Vagina (tissue), 2 donors: Measurements from ENCODE around the gene CATSPERD. TPM values are rescaled to one million over a fixed set of nuclear protein-coding genes. Genes with fewer than 3 reads are reported as not detected.
A peak's percentile ranks its signal among the peaks of the same experiment; 100 is the strongest.

Source experiments
- DNase-seq, 2 donors: peaks; one replicate each; pipeline ENCODE4 v3.0.0-alpha.2; 2017; ENCODE audit errors: extremely low spot score in 2 of 2
- H3K27ac ChIP-seq: fragments of 200-600 bp; sonication (generic); one replicate; pipeline ENCODE4 v1.5.1; 2019
- H3K27me3 ChIP-seq: fragments of 200-600 bp; sonication (generic); one replicate; pipeline ENCODE4 v1.5.1; 2019
- H3K36me3 ChIP-seq, 2 donors: fragments of 200-600 bp; sonication (generic); one replicate each; pipeline ENCODE4 v1.5.1; 2017 to 2019
- H3K4me1 ChIP-seq: fragments of 200-600 bp; sonication (generic); one replicate; pipeline ENCODE4 v1.5.1; 2019
- H3K4me3 ChIP-seq, 2 donors: fragments of 200-600 bp; sonication (generic); 1 replicate in 1 of 2; 2 replicates in 1 of 2; pipeline ENCODE4 v1.5.1; 2016 to 2019
- H3K9me3 ChIP-seq: fragments of 200-600 bp; sonication (generic); one replicate; pipeline ENCODE4 v1.5.1; 2019
- CTCF ChIP-seq, 3 experiments: fragments of 450-650 bp in 2 of 3; fragments of 200-600 bp in 1 of 3; sonication (generic) in 1 of 3; IDR thresholded peaks; one replicate each; pipeline ENCODE4 v1.5.1; 2017 to 2019; ENCODE audit warnings: antibody characterized with exemption in 3 of 3, mild to moderate bottlenecking in 2 of 3, moderate library complexity in 2 of 3
- POLR2A ChIP-seq, 2 donors: fragments of 450-650 bp; IDR thresholded peaks; one replicate each; pipeline ENCODE4 v1.6.1; 2017; ENCODE audit warnings: antibody characterized with exemption in 2 of 2, mild to moderate bottlenecking in 2 of 2, moderate library complexity in 2 of 2
- POLR2AphosphoS5 ChIP-seq, 2 donors: sonication (generic); formaldehyde crosslinking; IDR thresholded peaks; one replicate each; pipeline ENCODE4 v1.9.0; 2017; ENCODE audit warnings: antibody characterized with exemption in 2 of 2, mild to moderate bottlenecking in 2 of 2, low read depth in 1 of 2; ENCODE audit not compliant: insufficient read depth in 1 of 2
- intact Hi-C: fragments of 100-400 bp; cut with DNase I; formaldehyde crosslinking; loops from one replicate; pipeline ENCODE4 v1.15.1; 2023
- total RNA-seq: library from RNA; depleted of rRNA; stranded (reverse); fragments of >200 nt; gene quantifications from one replicate; pipeline ENCODE4 v1.2.3, GENCODE V29; 2016

CATSPERD gene
- total RNA-seq, 1 donor from 2014 or later, result not detected

- no peak for TF ChIP-seq POLR2AphosphoS5 (IDR thresholded peaks at IDR 0.05; ENCODE audit: insufficient read depth in 1 of 2, low read depth in 1 of 2)
- no peak for TF ChIP-seq POLR2A (IDR thresholded peaks at IDR 0.05)
- TF ChIP-seq CTCF (IDR thresholded peaks at IDR 0.05), result no peak
- Histone ChIP-seq H3K36me3 (no peaks in the 10 kb centered on the region), H3K27ac (no peak overlapping the region), H3K27me3 (peaks cover 8% of the 10 kb centered on the region), H3K4me1 (peaks cover 26% of the 10 kb centered on the region), H3K9me3 (no peaks in the 10 kb centered on the region), H3K4me3 (no peak overlapping the region)
- intact Hi-C loops, result no loop called here
- DNase-seq, result no peak
These were observed 80.2 kb downstream of the CATSPERD start for GRCh38 chr19:5800361-5801270.

- DNase-seq, result no peak
- Histone ChIP-seq H3K9me3 (no peaks in the 10 kb centered on the region), H3K4me3 (no peak overlapping the region), H3K4me1 (peaks cover 26% of the 10 kb centered on the region), H3K27me3 (peaks cover 8% of the 10 kb centered on the region), H3K27ac (no peak overlapping the region), H3K36me3 (no peaks in the 10 kb centered on the region)
- intact Hi-C loops, result no loop called here
- TF ChIP-seq POLR2AphosphoS5 (IDR thresholded peaks at IDR 0.05; ENCODE audit: insufficient read depth in 1 of 2, low read depth in 1 of 2) (no peak), CTCF (IDR thresholded peaks at IDR 0.05) (no peak), POLR2A (IDR thresholded peaks at IDR 0.05) (no peak)
These were observed 81.6 kb downstream of the CATSPERD start for GRCh38 chr19:5801796-5802619.

- Histone ChIP-seq H3K36me3 (no peaks in the 10 kb centered on the region), H3K9me3 (no peaks in the 10 kb centered on the region), H3K27me3 (peaks cover 8% of the 10 kb centered on the region), H3K4me3 (peak overlapping the region; percentile 17 to 26), H3K27ac (no peak overlapping the region), H3K4me1 (peaks cover 26% of the 10 kb centered on the region)
- DNase-seq, result no peak
- no peak for TF ChIP-seq POLR2AphosphoS5 (IDR thresholded peaks at IDR 0.05; ENCODE audit: insufficient read depth in 1 of 2, low read depth in 1 of 2)
- TF ChIP-seq POLR2A (IDR thresholded peaks at IDR 0.05), result no peak
- no peak for TF ChIP-seq CTCF (IDR thresholded peaks at IDR 0.05)
- intact Hi-C loops, result no loop called here
These were observed 83.0 kb downstream of the CATSPERD start for GRCh38 chr19:5803441-5803751.

- Histone ChIP-seq H3K36me3 (no peaks in the 10 kb centered on the region), H3K9me3 (no peaks in the 10 kb centered on the region), H3K27me3 (peaks cover 8% of the 10 kb centered on the region), H3K27ac (peak overlapping the region; percentile 28), H3K4me3 (peak overlapping the region; percentile 17 to 26), H3K4me1 (peaks cover 26% of the 10 kb centered on the region)
- DNase-seq, result no peak
- intact Hi-C loops, result no loop called here
- TF ChIP-seq POLR2AphosphoS5 (IDR thresholded peaks at IDR 0.05; ENCODE audit: insufficient read depth in 1 of 2, low read depth in 1 of 2) (peak; percentile 27 to 54), CTCF (IDR thresholded peaks at IDR 0.05) (peak; percentile 49 to 78 (median 54)), POLR2A (IDR thresholded peaks at IDR 0.05) (no peak)
These were observed 83.5 kb downstream of the CATSPERD start for GRCh38 chr19:5803752-5804515.
